ENCODE data around the gene CADM4. TPM values are rescaled to one million over a fixed set of nuclear protein-coding genes. Genes with fewer than 3 reads are reported as not detected.

CADM4 gene
- total and polyA plus RNA-seq, 9 of the 15 experiments (the other 6 are each of a cell fraction or from before 2014, with no cell fraction given), result 0.03 to 4.6 (median 1.3) TPM

- TF ChIP-seq MGA (IDR thresholded peaks at IDR 0.05) (peak; percentile 65; the same call in 1 of the 2 replicates), ZNF511 (CRISPR knock-in tag; IDR thresholded peaks at IDR 0.05) (peak; percentile 46), ZBED1 (IDR thresholded peaks at IDR 0.05) (no peak), CREB3L1 (IDR thresholded peaks at IDR 0.05; ENCODE audit: borderline replicate concordance, low read depth) (peak; percentile 43; the same call in 1 of the 2 replicates), ZBTB11 (CRISPR knock-in tag; IDR thresholded peaks at IDR 0.05) (0 out of 6 replicates have a peak, but pooled peaks of 1 of the 3 experiments have one; percentile 20), TAL1 (IDR thresholded peaks at IDR 0.05) (no peak), FOXO4 (CRISPR knock-in tag; IDR thresholded peaks at IDR 0.05) (0 out of 2 replicates have a peak, but pooled peaks have one; percentile 32)
These were observed 28.3 kb upstream of the CADM4 start (continued) for GRCh38 chr19:43667876-43668405.
